Measurements from ENCODE around the gene GASK1A.
"Not testable (repeated sequence)": the region's sequence is repeated elsewhere in the genome, so short reads cannot be mapped to it uniquely, and the experiment has no call there.

The GASK1A gene

DNA sequence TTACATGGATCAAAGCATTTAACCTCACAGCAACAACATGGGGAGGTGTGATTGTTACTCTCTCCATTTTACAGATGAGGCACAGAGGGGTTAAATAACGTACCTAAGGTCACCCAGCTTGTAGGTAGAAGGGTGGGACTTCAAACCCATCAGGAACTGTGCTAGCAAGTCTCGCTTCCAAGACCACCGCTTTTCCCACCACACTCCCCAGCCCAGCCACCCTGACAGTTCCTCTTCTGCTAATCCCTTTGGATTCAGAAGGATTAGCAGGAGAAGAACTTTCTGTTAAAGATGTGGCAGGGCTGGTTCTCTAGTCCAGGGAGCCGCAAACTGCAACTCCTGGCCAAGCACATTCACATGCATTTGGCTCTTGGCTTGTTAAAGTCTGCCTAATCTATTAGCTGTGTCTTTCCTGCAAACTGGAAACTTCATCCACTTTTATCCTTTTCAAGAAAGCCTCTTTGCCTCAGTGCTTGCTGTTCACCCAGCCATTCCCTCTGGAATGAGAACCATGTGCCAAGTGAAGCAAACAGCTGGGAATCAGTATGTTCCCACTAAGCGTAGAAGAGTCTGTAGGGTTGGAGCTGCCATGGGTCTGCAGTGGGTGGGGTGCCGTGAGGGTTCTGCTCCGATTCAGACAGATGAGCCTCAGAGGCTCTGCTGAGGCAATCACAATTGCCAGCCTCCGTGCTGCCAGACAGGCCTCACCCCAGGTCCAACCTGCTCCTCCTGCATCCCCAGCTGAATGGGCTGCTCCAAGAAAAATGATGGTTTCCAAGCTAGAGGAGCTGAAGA, 82.2 kb downstream of the GASK1A start:
- TF ChIP-seq, protein P1, sequence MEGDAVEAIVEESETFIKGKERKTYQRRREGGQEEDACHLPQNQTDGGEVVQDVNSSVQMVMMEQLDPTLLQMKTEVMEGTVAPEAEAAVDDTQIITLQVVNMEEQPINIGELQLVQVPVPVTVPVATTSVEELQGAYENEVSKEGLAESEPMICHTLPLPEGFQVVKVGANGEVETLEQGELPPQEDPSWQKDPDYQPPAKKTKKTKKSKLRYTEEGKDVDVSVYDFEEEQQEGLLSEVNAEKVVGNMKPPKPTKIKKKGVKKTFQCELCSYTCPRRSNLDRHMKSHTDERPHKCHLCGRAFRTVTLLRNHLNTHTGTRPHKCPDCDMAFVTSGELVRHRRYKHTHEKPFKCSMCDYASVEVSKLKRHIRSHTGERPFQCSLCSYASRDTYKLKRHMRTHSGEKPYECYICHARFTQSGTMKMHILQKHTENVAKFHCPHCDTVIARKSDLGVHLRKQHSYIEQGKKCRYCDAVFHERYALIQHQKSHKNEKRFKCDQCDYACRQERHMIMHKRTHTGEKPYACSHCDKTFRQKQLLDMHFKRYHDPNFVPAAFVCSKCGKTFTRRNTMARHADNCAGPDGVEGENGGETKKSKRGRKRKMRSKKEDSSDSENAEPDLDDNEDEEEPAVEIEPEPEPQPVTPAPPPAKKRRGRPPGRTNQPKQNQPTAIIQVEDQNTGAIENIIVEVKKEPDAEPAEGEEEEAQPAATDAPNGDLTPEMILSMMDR (IDR thresholded peaks at IDR 0.05; ENCODE audit: low read depth, low read length) = no peak
- H3K4me3 ChIP-seq (ENCODE audit: low read depth, low read length) = no peak overlapping the region

DNA sequence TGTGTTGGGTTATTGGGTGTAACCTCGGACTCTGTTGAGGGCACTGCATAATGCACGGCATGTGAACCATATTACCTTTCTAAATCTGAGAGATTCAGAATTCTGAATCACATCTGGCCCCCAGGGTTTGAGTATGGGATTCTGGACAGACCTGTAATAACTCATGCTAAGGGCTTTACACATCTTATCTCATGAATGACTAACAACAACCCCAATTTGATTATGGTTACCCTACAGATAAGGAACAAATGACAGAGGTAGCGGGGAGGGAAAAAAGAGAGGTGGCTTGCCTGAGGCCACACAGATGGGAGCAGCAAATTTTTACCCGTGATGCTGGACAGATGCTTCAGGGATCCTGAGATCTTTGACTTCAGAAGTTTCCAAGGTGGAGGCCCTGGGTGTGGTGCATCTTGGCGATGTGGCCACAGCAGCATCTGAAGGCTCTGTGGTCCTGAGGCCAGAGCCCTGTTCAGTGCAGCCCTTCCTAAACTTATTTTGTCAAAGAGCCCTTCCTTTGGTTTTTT, 83.0 kb downstream of the GASK1A start:
- TF ChIP-seq, protein P1 (IDR thresholded peaks at IDR 0.05; ENCODE audit: low read depth, low read length) = no peak

DNA sequence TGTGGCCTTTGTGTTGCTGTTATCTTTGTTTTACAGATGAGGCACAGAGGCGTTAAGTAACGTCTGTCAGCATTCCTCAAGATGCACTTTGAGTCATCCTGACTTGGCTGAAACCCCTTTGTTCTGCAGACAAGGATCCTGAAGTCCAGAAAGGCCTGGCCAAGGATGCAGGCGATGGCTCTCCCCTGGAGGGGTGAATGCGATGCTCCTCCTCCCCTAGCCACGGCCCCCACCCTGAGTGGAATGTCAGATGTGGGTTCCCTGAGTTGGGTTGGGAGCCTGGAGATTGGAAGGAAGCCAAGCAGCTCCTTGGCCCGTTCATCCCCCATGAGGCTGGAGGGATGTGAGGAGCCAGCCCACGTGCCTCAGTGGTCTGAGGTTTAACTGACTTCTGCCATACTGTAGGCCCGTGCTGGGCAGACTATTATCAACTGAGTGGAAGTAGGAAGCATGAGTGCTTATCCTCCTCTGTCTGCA, 83.5 kb downstream of the GASK1A start:
- TF ChIP-seq, protein P1 (IDR thresholded peaks at IDR 0.05; ENCODE audit: low read depth, low read length) = no peak
- H3K4me3 ChIP-seq (ENCODE audit: low read depth, low read length) = no peak overlapping the region

More for the DNA sequence above, 83.0 kb downstream of the GASK1A start:
- H3K4me3 ChIP-seq (ENCODE audit: low read depth, low read length) = no peak overlapping the region

DNA sequence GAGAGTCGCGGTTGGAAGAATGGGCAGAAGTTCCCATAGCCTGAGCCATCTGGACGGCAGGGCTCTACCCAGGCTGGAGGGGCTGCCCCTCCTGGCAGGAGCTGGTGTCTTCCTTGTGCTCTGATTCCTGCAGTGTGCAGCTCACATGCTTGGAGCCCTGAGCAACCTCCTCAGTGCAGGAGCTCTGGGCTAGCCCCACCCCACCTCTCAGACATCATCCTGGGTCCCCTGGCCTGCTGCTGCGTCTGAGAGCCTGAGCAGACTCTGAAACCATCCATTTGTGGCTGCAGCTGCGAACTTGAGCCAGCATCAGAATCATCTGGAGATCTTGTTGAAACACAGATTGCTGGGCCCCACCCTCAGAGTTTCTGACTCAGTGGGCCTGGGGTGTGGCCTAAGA, 84.0 kb downstream of the GASK1A start:
- no peak overlapping the region for H3K4me3 ChIP-seq (ENCODE audit: low read depth, low read length)
- TF ChIP-seq, protein P1 (IDR thresholded peaks at IDR 0.05; ENCODE audit: low read depth, low read length) = no peak

DNA sequence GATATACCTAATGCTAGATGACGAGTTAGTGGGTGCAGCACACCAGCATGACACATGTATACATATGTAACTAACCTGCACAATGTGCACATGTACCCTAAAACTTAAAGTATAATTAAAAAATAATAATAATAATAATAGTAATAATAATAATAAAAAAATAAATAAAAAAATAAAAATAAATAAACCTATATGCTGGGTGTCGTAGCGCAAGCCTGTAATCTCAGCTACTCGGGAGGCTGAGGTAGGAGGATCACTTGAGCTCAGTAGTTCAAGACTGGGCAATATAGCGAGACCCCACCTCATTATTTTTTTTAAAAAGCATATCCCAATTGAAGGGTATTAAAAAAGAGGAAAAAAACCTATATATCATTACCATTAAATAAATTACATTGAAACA, 91.6 kb downstream of the GASK1A start:
- not testable (repeated sequence) for H3K4me3 ChIP-seq (ENCODE audit: low read depth, low read length)

DNA sequence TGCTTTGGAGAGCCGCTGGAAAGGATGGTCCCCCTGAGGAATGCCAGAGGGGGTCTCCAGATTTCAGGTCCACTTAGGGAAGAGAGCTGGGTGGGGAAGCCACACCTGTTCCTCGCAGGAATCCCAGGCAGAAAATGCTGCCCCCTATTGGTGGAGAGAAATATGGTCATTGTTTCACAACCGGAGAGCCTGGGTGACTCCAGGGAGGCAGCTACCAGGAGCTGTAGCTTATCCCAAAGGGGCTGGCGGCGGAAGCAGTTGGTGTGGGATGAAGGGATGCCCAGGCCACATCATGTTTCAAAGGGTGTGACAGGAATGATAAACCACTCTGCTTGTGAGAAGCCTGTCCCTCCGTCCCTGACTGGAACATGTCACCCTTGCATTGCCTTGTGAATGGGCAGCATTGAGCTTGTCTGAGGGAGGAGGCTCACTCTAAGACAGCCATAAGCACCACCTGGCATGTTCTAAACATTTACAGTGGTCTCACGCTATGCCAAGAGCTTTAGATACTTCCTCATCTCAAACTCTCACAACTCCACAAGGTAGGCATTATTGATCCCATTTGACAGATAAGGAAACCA, 92.3 kb downstream of the GASK1A start:
- no peak overlapping the region for H3K4me3 ChIP-seq (ENCODE audit: low read depth, low read length)
- TF ChIP-seq, protein P1 (IDR thresholded peaks at IDR 0.05; ENCODE audit: low read depth, low read length) = peak; percentile 34

DNA sequence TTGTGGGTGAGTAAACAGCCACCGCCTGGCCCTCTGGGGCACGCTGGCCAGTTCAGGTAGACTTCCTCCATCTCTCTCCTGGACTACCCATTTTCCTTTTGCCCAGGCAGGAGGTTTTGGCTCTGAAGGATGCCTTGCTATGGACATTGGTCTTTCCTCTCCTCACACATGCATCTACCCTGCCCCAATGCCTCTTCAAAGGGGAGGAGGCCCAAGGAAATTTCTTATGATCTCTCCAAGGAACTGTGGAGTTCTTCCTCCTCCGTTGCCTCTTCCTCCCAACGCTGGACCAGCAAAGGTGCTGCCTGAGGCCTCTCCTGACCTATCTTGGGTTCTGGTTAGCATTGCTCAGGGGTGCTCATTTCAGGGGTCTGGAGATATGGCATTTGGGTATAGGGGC, 93.2 kb downstream of the GASK1A start:
- TF ChIP-seq, protein P1 (IDR thresholded peaks at IDR 0.05; ENCODE audit: low read depth, low read length) = no peak
- no peak overlapping the region for H3K4me3 ChIP-seq (ENCODE audit: low read depth, low read length)

All from WI38 (cell line).